Right lobe of liver (tissue), 6 donors: ENCODE data around the gene WDR27. TPM values are rescaled to one million over a fixed set of nuclear protein-coding genes. Genes with fewer than 3 reads are reported as not detected.

Source experiments
- ATAC-seq, 4 donors: fragments of 200-7000 bp; cut with Tn5 transposase; one replicate each; pipeline ENCODE4 v1.9.1; 2020; ENCODE audit warnings: mild to moderate bottlenecking in 4 of 4, moderate library complexity in 4 of 4
- DNase-seq, 3 donors: peaks; one replicate each; pipeline ENCODE4 v3.0.0-alpha.2; 2020
- H3K27ac ChIP-seq, 3 donors: fragments of 200-600 bp; one replicate each; pipeline ENCODE4 v1.8.0; 2022
- H3K27me3 ChIP-seq, 2 donors: fragments of 200-600 bp; one replicate each; pipeline ENCODE4 v1.8.0; 2022
- H3K36me3 ChIP-seq, 4 donors: fragments of 200-600 bp; sonication (generic) in 1 of 4; one replicate each; pipeline versions ENCODE4 v1.5.1 to v1.8.0; 2017 to 2022; ENCODE audit warnings: control low read depth in 1 of 4
- H3K4me1 ChIP-seq, 4 donors: fragments of 200-600 bp; sonication (generic) in 1 of 4; one replicate each; pipeline versions ENCODE4 v1.5.1 to v1.8.0; 2017 to 2022; ENCODE audit warnings: control low read depth in 1 of 4
- H3K4me3 ChIP-seq, 3 donors: fragments of 200-600 bp; one replicate each; pipeline ENCODE4 v1.8.0; 2022
- H3K9me3 ChIP-seq, 4 donors: fragments of 200-600 bp; sonication (generic) in 1 of 4; one replicate each; pipeline versions ENCODE4 v1.5.1 to v1.8.0; 2017 to 2022; ENCODE audit warnings: control low read depth in 1 of 4
- POLR2A ChIP-seq: fragments of 450-650 bp; IDR thresholded peaks from one replicate; pipeline ENCODE4 v1.6.1; 2017; ENCODE audit warnings: antibody characterized with exemption, mild to moderate bottlenecking
- WGBS: methylation state at CpG from one replicate; pipeline ENCODE4 v1.1.6; 2018; ENCODE audit warnings: low coverage, low lambda C conversion rate; ENCODE audit not compliant: insufficient coverage; ENCODE audit errors: missing lambda C conversion rate; 5-methylcytosine and 5-hydroxymethylcytosine counted together
- intact Hi-C, 2 donors: fragments of 100-400 bp; cut with DNase I; formaldehyde crosslinking; loops; one replicate each; pipeline versions ENCODE4 v1.11.2 to v1.14.1; 2022
- total RNA-seq, 6 experiments: library from RNA; depleted of rRNA in 2 of 6; stranded (reverse); fragments of >200 nt in 2 of 6; fragmentation: NEBNext Ultra II Directional in 3 of 6; extraction: Animal tissue kit (Norgen Biotek cat#: 25700) in 3 of 6; gene quantifications; one replicate each; pipeline versions ENCODE4 v1.1.0 to v1.2.4, GENCODE V29; 2016 to 2023
- TF ChIP-seq, protein P1 (sequence below), 4 donors: fragments of 200-600 bp in 3 of 4; fragments of 450-650 bp in 1 of 4; IDR thresholded peaks; one replicate each; pipeline versions ENCODE4 v1.5.1 to v1.8.0; 2016 to 2022; ENCODE audit warnings: antibody characterized with exemption in 4 of 4, mild to moderate bottlenecking in 2 of 4
- donor health status: DM: no; HTN: yes; CAD: no.
- donor health status: DM: no; HTN: no; CAD: no.
- donor health status: DM: no; HTN: no; CAD: no.
- donor health status: DM: no; HTN: yes; CAD: no.
- donor health status: DM: no; HTN: yes; CAD: no.

The WDR27 gene
- total RNA-seq, 6 experiments from 2014 or later = 8.2 to 26.8 (median 12.7) TPM

DNA sequence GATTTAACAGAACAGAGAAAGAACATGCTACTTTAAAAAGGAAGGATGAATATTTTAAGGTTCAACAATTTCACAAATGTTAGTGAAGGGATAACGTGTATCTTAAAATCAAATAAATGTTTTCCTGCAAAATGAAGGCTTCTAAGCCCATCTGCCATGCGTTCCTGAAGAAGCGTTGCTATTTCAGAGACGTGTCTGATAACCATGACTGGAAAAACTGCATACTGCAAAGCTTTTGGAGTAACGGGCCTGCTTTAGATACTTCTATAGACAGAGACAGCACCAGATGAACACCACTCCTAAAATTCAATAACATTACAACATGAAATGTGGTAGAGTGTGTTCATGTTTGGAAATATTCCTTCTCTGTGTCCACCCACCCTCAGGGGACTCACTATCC, 126.0 kb downstream of the WDR27 start:
- Histone ChIP-seq H3K27ac (no peak overlapping the region), H3K36me3 (no peaks in the 10 kb centered on the region), H3K4me3 (no peak overlapping the region), H3K9me3 (no peaks in the 10 kb centered on the region), H3K27me3 (no peaks in the 10 kb centered on the region), H3K4me1 (no peaks in the 10 kb centered on the region)
- ATAC-seq (no peak), DNase-seq (no peak)
- 88% methylated on average over 5 of the region's 5 CpGs for WGBS
- intact Hi-C loops = no loop called here
- TF ChIP-seq, protein P1, sequence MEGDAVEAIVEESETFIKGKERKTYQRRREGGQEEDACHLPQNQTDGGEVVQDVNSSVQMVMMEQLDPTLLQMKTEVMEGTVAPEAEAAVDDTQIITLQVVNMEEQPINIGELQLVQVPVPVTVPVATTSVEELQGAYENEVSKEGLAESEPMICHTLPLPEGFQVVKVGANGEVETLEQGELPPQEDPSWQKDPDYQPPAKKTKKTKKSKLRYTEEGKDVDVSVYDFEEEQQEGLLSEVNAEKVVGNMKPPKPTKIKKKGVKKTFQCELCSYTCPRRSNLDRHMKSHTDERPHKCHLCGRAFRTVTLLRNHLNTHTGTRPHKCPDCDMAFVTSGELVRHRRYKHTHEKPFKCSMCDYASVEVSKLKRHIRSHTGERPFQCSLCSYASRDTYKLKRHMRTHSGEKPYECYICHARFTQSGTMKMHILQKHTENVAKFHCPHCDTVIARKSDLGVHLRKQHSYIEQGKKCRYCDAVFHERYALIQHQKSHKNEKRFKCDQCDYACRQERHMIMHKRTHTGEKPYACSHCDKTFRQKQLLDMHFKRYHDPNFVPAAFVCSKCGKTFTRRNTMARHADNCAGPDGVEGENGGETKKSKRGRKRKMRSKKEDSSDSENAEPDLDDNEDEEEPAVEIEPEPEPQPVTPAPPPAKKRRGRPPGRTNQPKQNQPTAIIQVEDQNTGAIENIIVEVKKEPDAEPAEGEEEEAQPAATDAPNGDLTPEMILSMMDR (IDR thresholded peaks at IDR 0.05) = no peak
- TF ChIP-seq POLR2A = no peak

DNA sequence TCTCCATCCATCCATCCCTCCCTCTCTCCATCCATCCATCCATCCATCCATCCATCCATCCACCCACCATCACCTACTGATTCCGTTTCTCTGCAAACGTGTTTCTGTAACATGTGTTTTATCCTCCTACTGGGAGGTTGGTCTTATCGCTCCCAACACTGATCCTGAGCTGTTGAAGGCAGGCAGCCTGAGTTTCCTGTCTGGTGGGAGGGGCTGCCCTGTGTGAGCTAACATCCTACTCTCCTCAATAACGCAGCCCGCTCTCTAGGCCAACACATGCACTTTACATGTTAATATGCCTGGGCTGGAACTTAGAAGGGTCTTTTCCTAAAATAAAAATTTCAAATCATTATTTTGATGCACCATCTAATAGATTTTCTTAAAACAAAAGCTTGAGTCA, 126.5 kb downstream of the WDR27 start:
- no peaks in the 10 kb centered on the region for H3K27me3 ChIP-seq
- no peaks in the 10 kb centered on the region for H3K9me3 ChIP-seq
- no peaks in the 10 kb centered on the region for H3K4me1 ChIP-seq
- intact Hi-C loops = no loop called here
- no peak overlapping the region for H3K27ac ChIP-seq
- DNase-seq (no peak), ATAC-seq (peak in 1 of 4 donors; percentile 33)
- H3K36me3 ChIP-seq = no peaks in the 10 kb centered on the region
- TF ChIP-seq, protein P1 (IDR thresholded peaks at IDR 0.05) = no peak
- no peak for TF ChIP-seq POLR2A
- WGBS = 92% methylated on average over 5 of the region's 5 CpGs
- no peak overlapping the region for H3K4me3 ChIP-seq

DNA sequence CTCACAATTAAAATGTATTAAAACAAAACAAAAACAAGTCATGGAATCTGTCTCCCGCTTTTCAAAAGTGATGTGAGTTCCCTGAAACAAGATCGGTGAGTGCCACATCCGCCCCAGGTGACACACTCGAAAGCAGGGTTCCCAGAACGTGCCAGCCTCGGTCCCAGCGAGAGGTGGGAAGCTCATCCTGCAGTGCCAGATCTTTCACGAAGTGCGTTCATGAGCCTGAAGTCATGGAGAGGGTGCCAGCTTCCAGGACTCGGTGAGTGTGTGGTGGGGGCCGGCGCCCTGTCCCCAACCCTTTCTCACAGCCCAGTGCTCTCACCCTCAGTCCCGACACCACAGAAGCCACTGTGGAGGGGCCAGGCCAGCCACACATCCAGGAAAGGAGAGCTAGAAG, 127.4 kb downstream of the WDR27 start:
- no peaks in the 10 kb centered on the region for H3K27me3 ChIP-seq
- WGBS = 96% methylated on average over 7 of the region's 13 CpGs
- DNase-seq (no peak), ATAC-seq (no peak)
- TF ChIP-seq, protein P1 (IDR thresholded peaks at IDR 0.05) = no peak
- TF ChIP-seq POLR2A = no peak
- H3K36me3 ChIP-seq = no peaks in the 10 kb centered on the region
- H3K9me3 ChIP-seq = no peaks in the 10 kb centered on the region
- no peak overlapping the region for H3K4me3 ChIP-seq
- intact Hi-C loops = no loop called here
- H3K27ac ChIP-seq = no peak overlapping the region
- no peaks in the 10 kb centered on the region for H3K4me1 ChIP-seq

DNA sequence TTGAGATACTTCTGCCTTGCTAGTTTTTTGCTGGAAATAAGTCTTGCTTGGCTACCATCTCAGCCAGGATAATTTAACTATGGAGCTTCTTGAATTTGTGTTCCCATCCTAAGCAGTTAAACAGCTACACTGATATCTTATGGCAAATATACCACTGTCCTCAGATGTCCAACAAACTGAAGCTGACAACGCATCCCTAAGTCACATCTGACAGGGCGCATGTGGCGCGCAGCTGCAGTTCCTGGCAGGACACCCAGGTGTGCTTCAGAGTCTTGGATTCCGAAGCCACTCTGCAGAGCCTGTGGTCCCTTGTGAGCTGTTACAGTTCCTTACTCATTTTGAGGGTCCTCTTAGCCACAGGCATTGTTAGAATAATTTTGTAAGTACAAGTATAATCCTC, 127.9 kb downstream of the WDR27 start:
- H3K36me3 ChIP-seq = no peaks in the 10 kb centered on the region
- no peaks in the 10 kb centered on the region for H3K4me1 ChIP-seq
- H3K9me3 ChIP-seq = no peaks in the 10 kb centered on the region
- DNase-seq = no peak
- WGBS = 82% methylated on average over 2 of the region's 5 CpGs
- ATAC-seq = no peak
- H3K4me3 ChIP-seq = no peak overlapping the region
- TF ChIP-seq, protein P1 (IDR thresholded peaks at IDR 0.05) = no peak
- TF ChIP-seq POLR2A = no peak
- intact Hi-C loops = no loop called here
- H3K27me3 ChIP-seq = no peaks in the 10 kb centered on the region
- no peak overlapping the region for H3K27ac ChIP-seq
